Stromal cell of bone marrow (primary cell): Measurements from ENCODE around the gene NMRK1.
A peak's percentile ranks its signal among the peaks of the same experiment; 100 is the strongest.

Experiments
- DNase-seq: peaks from one replicate; pipeline ENCODE4 v3.0.0-alpha.2; 2012; ENCODE audit warnings: low read depth

Gene NMRK1

DNA sequence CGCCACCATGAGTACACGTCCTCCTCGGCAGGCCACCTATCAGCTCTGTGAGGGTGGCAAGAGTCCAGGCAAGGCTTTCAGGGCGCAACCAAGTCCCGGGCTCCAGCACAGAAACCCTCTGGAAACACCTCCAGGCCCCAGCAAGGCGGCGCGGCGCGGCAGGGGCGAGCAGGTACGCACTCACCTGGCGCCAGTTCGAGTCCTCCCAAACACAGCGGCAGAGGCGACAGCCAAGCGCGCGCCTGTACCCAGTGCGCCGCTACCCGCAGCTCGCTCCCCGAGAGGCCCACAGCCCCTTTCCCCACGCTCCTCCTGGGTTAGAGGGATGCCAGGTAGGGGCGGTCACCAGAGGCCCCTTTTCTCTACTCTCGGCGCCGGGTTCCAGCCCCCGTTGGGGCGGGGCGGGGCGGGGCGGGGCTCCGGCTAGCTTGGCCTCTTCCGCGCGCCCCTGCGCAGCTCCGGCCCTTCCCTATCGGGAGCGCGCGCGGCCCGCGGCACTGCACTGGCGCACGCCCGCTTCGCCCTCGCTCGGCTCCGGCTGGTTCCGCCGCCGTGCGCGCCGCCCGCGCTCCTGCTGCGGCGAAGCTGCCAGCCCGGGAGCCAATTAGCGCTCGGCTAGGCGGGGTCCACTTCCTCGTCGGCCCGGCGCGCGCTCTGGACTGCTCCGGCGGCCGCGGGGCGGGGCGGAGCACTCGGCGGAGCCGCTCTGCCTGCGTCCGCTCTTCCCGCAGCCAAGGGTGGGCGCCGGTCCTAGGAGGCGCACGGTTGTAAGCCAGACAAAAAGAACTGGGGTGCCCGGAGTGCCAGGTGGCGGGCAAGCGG is at the start of gene NMRK1, which contains the start of gene OSTF1:
NMRK1 (minus strand) TSS at position 332 of the 822 bp plus-strand sequence. CDS start 5,040 bp downstream, outside the sequence.
OSTF1 (plus strand) TSS at position 691 of the 822 bp plus-strand sequence. CDS start 179 bp downstream, outside the sequence.
- peak; percentile 95 for DNase-seq

DNA sequence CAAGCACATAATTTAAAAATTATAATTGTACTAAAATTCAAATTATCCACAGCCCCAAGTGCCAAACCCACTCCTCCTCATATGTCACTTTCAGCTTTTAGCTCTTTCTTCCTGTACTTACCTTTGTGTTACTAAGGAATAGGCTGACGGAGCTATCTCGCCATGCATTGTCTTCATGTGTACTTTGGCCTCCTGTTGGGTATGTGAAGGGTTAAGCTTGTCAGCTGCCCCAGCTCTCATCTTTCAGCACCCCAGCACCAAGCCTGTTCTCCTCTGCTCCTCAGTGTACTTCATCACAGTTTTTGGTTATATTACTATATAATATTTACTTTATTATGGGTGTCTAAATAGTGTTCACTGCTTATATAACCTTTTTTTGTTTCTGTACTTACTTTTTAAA is 46.5 kb upstream of the NMRK1 start:
- DNase-seq: no peak

DNA sequence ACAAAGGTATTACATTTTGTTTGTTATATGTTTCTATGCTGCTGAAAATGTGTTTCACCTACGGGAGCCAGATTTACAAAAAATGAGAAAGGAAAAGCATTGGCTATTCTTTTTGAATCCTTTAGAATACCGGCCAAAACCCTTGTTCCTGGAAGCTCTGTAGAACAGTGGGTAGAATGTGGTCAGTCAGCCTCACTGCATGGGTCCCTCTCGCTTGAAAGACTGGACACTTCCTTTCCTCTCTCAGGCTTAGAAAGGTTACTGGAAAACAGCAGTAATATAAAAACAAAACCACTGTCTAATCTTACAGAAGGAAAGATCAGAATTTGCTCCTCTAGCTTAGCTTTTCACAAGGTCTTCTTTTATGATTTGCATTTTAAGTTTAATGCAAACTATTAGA is 45.4 kb upstream of the NMRK1 start:
- DNase-seq: no peak

DNA sequence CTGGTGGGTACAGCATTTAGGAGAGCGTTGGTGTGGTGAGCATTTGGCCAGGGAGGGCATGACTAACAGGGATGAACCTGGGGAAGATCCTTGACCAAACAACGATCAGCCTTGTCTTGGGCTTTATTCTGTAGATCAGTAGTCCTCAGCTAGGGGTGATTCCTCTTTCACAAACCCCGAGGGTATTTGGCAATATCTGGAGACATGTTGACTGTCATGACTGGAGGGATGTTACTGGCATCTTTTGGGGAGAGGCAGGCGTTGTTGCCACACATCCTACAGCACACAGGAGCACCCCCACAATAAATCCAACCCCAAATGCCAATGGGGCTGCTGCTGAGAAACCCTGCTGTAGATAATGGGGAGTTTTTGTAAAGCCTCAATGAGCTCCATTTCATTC is 44.3 kb upstream of the NMRK1 start:
- DNase-seq: no peak

DNA sequence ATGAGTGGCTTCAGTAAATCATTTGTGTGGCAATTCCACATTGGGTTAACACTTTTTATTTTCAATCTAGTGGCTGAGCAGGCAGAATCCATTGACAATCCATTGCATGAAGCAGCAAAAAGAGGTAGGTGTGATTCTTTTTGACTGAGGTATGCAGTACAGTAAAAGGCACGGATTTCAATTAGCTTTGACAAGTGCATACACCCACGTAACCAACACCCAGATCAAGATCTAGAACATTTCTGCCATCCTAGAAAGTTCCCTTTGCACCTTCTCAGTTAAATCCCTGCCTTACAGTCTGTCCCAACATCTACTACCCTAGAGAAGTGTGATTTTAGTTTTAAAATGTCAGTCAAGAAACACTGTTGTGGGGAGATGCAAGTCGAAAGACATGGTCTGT is 43.7 kb upstream of the NMRK1 start:
- no peak for DNase-seq

DNA sequence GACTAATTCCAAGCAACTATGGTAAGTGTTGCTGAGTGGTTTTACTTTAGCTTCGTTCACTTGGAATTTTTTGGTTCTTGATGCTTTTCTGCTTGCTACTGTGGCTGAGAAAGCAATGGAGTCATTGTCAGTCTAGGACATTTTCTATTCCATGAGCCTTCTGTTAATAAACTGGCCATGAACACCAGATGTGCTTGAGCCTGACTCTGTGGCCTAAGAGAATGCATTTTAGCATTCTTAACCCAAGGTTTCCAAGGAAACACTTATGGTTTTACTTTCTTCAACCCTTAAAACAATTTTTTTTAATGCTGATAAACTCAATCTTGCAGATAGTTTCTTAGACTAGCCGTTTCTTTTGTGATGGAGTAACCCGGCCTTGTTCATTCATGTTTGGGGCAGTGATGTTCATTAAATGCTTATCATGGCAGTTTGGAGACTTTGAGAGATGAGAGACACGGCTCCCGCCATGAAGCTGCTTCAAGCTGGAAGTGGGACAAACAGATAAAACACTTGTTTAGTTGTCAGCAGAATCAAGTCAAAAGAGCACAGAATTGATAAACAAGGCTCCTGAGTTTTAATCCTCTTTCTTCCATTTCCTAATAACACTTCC is 42.8 kb upstream of the NMRK1 start:
- no peak for DNase-seq

DNA sequence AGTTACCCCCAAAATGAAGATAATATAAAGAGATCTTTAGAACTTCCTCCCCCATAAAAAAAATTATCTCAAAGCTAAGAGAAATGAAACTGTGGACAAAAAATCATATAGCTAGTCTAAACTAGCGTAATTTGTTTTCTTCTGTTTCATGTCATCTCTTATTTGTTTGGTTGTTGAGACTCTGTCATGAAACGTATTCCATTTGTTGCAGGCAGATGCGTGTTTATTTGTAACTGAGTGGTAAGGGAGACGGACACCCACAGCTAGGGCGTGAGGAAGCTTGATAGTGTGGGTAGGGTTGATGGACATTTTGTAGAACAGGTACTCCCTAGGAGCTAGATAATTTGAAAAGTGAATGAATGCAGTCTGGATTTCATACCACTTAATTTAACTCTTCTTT is 42.2 kb upstream of the NMRK1 start:
- DNase-seq: no peak

DNA sequence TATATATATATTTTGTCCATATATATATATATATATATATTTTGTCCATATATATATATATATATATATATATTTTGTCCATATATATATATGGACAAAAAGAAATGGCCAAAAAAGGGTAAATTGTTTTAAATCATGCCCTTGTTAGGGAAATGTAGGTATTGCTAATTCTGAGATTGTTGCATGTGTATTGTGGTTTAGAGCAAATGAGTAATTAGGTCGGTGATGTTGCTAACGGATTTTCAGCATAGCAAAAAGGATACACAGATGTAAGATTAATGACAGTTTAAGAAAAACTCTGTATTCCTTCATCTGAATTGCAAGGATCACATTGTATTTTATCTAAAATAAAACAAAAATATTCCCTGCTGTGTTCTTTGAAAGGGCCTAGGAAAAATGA is 40.6 kb upstream of the NMRK1 start:
- DNase-seq: no peak

DNA sequence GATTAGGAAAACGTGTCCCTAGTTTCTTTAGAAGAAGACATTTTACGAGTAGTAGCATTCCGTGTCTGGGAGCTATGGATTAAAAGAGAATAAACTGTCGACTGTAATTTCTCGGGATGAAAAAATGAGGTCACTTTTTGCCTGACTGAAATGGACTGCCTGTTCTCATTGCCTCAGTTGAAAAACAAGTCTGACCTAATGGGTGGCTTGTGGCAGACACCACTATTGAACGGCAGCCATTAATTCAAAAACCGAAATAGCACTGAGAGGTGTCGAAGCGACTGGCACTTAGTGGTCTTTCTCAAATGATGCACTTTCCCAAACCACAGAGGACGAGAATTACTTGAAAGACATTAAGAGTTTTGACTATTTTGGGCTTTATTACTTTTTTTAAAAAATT is 35.7 kb upstream of the NMRK1 start:
- DNase-seq: no peak

DNA sequence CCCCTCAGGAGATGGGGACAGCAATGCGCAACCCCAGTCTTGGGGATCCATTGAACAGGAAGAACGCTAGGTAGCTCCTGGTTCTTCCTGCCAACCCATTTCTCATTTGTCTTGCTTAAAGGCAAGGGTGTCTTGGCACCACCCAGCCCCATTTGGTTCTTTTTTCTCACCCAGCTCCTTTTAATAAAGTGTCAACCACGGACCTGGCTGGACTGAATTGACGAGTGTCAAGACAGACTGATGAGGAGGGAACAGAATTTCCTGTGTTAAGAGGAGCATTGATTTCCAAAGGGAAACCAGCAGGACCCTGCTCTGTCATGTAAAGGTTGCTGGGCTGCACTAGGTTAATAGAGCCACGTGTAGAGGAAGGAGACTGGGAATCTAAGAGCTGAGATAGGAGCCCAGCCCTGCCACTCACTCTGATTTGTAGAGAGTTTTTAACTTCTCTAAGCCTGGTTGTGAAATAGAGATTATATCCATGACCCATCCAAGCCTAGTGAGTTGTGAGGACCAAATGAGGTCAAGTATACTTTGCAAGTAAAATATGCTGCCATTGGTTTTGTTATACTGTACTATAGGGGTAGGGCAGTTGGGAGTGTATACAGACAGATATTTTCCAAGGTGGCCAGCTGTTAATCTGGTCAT is 34.1 kb upstream of the NMRK1 start:
- no peak for DNase-seq

DNA sequence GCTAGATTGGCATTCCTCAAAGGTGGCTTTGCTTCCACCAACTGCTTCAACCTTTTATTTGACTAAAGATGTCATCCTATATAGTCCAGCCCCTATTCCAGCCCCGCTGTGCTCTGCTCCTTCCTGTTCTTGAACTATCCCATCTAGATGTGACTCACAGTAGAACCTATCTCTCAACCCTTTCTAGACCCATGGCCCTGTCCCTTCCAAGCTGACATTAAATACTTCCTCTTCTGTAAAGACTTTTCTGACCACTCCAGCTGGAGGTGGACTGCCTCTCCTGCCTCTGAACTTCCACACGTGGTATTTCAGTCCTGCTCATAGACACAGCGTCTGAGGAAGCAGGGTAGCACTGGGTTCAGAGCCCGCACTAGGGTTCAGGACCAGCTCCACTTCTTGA is 32.7 kb upstream of the NMRK1 start:
- no peak for DNase-seq

DNA sequence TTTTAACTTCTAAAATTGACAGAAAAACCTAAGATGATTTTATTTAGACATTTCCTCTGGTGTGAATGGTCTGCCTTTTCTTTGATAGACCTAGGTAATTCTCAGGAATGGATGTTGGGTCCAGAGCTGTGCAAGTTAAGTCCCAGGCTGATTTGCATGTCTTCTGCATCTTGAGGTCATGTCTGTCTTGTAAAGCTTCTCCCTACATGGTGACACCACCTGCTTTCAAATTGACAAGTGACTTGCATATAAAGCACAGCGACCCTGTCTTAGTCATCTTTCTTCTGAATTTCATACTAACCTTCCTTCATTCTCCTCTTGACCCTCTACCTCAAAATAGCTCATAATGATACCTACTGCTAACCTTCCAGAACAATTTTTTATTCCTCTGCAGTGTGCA is 29.6 kb upstream of the NMRK1 start:
- DNase-seq: no peak

DNA sequence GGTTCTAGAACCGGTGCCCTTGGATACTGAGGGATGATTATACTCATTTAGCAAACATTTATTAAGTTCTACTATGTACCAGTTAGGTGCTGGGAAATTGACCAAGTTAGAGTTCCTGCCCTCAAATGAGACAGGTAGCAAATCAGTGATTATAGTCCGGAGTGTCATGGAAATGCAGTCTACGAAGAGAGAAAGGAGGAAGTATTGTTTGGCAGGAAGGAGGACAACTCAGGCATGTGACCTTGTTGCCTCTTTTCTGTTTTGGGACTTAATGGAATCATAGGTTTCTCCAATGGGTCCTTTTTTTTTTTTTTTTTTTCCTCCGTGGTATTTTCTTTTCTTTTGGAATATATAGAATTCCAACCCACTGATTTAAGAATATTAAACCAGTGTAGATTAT is 28.4 kb upstream of the NMRK1 start:
- DNase-seq: no peak

DNA sequence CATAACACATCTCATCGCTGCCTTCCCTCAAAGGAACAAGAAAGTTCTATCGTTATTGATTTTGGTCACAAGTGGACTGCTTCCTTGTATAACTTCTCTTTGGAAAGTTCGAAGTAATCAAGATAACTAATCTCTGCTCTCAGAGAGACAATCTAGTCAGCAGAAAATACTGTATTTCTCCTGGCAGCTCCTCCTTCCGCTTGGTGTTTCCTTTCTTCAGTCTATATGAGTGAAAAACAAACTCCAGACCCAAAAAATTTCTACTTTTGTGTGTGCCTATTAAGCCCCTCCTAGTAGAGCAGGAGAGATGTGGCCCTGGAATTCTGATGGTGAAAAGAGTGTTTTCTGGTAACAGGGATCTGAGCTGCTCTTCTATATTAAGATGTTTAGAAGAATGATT is 24.8 kb upstream of the NMRK1 start:
- DNase-seq: no peak

DNA sequence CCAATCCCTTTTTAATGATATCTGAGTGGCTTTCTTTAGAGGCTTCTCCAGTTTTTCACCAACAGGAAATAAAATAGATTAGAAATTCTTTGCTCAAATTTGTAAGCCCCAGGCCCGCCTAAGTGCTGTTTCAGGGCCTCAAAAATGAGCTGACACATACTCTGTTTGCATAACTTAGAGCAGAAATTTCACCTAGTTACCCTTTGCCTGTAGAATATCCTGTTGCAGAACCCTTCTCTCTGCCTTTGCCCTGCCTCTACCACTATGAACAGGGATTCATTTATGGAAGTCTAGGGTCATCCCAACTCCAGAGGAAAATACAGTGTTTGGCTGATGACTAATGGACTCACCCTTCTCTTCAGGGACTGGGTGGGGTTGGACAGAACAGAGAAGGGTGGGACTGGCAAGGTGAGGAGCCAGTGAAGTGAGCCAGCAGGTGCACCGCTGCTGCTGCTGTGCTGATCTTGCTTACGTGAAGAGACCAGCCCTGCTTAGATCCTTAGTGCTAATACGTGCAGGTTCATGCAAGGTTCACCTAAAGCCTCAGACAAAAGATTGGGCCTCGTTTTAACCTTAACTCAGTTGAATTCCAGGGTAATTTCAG is 23.2 kb upstream of the NMRK1 start:
- no peak for DNase-seq

DNA sequence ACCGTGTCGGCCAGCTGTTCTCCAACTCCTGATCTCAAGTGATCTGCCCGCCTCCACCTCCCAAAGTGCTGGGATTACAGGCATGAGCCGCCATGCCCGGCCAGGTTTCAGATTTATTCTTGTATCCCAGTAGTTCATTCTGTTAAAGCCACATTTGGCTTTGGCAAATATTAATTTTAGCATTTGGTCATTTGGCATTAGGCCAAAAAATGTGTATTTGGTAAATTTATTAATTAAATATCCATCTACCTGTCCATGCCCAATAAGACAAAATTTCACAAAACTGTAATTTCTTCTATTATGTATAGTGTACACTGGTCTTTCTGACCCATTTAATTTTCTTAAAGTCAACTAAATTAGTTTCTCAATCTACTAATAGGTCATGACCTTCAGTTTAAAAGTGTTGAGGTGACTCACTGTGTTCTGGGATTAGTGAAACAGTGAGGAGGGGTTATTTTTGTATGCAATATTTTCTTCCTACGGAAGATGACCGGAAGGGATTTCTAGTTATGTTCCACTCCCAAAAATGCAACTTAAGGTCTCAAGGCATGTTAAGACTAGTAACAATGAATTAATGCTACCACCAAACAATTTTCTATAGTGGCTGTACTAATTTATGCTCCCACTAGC is 21.4 kb upstream of the NMRK1 start:
- DNase-seq: no peak

DNA sequence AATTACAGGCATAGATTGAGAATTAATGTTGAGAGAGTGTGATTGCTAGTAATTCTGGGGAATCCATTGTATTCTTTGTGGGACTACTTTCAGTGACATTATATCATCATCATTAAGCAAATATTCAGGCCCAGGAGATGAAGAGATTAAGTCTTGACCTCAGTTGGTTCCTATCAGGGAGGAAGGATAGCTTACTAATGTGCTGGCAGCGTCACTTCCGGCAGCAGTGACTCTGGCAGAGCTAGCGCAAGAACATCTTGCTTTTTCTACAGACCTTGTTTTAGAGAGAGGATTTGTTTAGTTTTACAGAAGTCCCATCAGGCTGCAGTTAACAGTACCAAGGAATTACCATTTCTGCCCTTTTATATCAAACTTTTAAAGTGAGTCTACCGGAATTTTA is 20.6 kb upstream of the NMRK1 start:
- DNase-seq: no peak

DNA sequence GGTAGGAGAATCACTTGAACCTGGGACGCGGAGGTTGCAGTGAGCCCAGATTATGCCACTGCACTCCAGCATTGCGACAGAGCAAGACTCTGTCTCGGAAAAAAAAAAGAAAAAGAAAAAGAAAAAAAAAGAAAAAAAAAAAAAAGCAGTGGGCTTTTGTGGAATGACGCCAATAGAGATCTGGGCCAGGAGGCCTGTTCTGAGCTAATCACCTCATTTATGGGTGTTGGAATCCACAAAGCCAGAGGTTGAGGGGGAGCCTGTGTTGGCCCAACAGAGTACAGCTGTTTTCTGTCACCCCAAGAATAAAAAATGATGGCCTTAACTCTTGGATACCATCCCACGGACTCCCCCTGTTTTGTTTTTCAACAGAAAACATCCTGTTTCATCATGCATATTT is 18.9 kb upstream of the NMRK1 start:
- DNase-seq: no peak

DNA sequence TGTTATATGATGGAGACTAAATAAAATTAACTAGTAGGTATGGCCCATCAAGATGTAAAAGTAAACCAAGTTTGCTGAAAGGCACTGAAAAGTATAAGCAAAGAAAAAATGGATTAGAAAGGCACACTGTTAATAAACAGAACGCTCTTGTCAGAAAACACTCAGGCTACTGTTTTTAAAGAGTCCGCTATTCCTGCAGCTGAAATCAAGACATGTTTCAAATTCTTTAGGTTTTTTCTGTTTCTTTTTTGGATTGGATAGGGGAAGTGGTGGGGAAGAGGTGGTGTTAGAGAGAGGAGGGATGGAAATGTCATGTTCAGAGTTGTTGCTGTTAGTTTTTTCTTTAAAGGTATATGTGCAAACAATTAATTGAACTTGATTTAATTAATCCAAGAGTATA is 17.9 kb upstream of the NMRK1 start:
- no peak for DNase-seq

DNA sequence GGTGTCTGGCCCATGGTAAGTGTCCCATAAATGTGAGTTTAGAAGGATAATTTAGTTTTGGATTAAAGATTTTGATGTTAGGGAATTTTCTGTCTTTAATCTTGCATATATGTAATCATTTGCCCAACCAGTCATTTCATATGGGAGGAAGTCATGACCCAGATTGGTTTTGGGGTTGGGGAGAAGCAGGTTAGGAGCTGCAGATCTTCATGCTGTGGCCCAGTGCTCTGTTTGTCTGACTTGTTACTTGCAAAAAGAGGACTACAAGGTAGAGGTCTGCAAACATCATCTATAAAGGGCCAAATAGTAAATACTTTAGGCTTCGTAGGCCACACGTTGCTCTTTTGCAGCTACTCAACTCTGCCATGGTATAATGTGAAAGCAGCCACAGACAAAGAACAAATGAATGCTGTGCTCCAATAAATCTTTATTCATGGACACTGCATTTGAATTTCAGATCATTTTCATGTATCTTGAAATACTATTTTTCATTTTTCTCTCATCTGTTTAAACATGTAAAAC is 17.1 kb upstream of the NMRK1 start:
- DNase-seq: no peak

DNA sequence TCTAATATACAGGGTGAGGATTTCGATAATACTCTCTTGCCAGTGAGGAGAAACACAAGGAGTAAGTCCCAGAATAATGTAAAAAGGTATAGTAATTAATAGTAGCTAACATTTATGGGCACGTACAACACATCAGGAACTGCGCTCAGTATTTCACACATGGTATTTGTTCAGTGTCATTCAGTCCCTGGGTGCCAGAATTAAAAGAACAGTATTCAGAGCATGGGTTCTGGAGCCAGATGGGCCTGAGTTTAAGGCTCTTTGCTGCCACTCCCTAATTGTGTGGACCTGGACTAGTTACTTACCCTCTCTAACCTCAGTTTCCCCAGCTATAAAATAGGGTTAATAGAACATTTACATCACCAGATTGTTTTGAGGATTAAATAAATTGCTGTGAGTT is 16.7 kb upstream of the NMRK1 start:
- no peak for DNase-seq

DNA sequence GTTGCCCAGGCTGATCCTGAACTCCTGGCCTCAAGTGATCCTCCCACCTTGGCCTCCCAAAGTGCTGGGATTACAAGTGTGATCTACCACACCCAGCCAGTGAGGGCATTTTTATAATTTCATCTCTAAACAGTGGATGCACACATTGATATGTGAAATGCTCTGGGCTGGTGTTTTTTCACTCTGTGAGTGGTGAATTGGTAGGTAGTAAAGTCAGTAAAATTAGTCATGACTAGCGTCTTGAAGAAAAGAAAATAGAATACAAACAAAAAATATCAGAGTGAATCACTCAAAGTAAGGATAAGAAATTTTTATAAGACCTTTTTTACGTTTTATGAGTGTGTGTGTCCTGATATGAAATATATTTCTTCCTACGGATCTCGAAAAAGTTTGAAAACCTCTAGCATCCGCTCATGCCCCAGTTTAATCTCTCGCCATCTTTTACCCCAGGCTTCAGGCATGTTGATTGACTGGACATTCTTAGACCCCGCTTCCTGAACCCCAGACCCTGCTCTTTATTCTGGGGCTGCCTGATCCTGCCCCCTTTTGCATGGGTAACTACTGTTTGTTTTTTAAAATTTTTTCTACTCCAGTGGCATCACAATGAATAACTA is 14.3 kb upstream of the NMRK1 start:
- DNase-seq: no peak
